Occipital lobe (tissue), 2 donors: Measurements from ENCODE around the gene NISCH. TPM values are rescaled to one million over a fixed set of nuclear protein-coding genes. Genes with fewer than 3 reads are reported as not detected.
A peak's percentile ranks its signal among the peaks of the same experiment; 100 is the strongest.

ENCODE experiments used
- DNase-seq: peaks from one replicate; lab custom pipeline; 2025; lab: John Stamatoyannopoulos, UW
- total RNA-seq: library from RNA; depleted of rRNA; stranded (reverse); fragments of >200 nt; gene quantifications from one replicate; pipeline ENCODE4 v1.2.3, GENCODE V29; 2014

The NISCH gene
- total RNA-seq, 1 donor from 2014 or later, result 71.4 TPM

GRCh38 chr3:52447512-52448355, 7.7 kb upstream of the NISCH start:
- DNase-seq, result no peak

DNA sequence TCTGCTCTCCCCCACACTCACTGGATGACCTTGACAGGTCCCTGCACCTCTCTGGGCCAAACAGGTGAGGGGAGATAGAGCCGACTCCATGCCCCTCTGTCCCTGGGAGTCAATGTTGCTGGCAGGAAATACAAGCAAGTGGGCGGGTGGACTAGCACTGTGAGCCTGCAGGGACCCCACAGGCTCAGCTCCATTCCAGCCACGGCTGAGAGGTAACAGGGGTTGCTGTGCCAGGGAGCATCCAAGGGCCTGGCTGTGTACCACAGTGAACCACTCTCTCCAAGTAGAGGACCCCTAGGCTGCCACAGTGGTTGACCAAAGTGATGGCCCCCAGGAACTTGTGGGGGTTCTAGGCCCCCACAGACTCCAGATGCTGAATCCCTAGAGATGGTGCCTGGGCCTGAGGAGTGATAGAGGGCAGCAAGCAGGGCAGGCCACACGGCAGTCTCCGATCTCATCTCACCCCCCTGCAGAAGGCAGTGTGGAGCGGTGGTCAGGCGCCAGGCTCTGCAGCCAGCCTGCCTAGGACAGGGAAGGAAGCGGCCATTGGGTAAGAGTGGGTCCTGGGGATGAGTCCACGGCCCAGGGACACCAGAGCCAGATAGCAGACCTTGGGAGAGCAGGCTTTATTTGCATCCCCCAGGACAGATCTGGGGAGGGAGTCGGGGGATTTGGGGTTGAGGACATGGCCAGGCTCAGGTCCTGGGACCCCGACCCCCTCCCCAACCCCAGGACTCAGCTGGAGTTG, 4.7 kb upstream of the NISCH start:
- no peak for DNase-seq

- no peak for DNase-seq
Measured at GRCh38 chr3:52451237-52452083, 3.9 kb upstream of the NISCH start.

GRCh38 chr3:52452126-52452525, 3.3 kb upstream of the NISCH start:
- no peak for DNase-seq

GRCh38 chr3:52452570-52453221, 2.7 kb upstream of the NISCH start:
- no peak for DNase-seq

- DNase-seq, result no peak
Measured at GRCh38 chr3:52453496-52454249, 1.7 kb upstream of the NISCH start, which contains the start of gene TNNC1. Gene TNNC1, minus strand, starts transcription at chr3:52454041. Its CDS starts 26 bp downstream, at chr3:52454015.

GRCh38 chr3:52454250-52454937, 1.0 kb upstream of the NISCH start:
- no peak for DNase-seq

DNA sequence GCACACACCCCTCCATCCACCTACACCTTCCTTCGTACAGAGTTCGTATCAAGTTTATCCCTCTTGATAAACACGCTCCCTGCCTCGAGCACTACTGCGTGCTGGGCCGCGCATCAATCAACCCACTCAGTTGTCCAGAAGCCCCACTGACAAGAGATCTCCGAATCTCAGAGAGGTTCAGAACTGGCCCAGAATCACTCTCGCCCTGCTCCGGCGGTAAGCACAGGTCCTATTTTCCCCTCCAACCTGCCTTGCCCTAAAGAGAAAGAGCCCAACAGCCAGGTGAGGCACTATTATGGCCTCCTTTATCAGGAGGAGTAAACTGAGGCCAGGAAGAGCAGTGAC, 494 bp upstream of the NISCH start:
- no peak for DNase-seq

DNA sequence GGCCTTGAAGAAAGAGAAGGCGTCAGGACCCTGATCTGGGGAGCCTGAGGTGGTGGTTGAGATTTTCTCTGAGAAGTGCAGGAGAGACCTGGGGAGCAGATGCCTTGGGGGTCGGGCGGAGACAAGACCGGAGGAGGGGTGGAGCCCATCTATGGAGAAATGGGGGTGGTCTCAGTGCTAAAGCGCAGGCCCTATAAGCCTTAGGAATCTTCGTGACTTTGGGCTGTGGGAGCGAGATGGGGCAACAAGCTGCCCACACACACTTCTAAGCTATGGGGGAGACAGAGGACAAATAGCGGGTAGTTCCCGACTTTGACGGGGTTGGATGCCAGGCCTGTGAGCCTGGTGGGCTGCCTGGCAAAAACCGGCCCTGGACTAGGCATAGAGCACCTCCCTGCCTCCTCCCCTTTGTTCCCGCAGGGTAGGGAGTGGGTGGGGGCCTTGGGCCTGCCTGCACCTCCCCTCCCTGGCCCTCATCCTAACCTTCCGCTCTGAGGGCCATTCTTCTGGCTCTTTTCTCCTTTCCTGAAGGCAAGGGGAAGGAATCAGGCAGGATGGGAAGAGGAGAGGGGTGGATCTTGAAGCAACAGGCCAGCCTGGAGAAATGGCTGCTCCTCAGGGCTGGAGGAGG, 880 bp downstream of the NISCH start:
- DNase-seq, result no peak

DNA sequence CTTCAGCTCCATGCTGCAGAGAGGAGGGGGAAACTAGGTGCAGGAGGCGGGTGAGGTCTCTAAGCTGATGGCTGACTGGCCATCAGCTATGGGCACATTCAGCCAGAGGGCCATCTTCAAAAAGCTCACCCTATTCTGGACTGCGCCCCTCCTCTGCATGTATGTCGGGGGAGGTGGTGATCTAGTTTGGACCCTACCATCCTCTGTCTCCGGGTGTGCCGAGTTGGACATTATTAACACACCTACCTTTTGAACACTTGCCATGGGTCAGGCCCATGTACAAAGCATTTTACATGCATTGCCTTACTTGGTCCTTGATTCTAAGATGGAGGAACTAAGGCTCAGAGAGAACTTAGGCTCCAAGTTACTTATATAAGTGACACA, 1.4 kb downstream of the NISCH start:
- no peak for DNase-seq

DNA sequence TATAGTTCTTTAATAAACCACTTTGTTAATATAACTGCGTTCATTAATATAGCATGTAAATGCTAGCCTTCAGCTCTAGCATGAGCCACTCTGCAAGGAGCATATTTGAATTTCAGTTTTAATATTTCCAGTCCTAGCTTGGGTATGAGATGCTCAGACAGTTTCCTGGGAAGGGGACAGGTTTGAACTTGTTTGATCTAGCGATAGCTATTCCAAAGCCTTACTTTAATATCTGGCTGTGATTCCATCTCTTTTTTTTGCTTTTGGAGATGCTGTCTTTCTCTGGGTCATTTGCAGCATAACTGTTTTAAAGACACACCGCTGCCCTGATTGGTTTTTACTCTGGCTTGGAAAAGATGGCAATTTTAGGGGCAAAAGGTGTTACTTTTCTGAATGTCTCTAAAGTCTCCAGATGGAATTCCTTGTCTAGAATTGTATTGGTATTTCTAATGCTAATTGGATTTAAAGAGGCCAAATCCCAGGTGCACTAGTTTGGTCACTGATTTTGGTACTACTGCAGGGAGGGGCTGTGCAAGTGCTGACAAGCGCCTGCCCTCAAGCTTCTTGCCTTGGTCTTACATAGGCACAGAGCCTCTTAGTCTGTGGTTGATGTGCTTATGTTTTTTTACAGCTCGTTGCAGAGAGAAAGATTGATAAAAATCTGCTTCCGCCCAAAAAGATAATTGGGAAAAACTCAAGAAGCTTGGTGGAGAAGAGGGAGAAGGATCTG, 2.8 kb downstream of the NISCH start:
- no peak for DNase-seq

DNA sequence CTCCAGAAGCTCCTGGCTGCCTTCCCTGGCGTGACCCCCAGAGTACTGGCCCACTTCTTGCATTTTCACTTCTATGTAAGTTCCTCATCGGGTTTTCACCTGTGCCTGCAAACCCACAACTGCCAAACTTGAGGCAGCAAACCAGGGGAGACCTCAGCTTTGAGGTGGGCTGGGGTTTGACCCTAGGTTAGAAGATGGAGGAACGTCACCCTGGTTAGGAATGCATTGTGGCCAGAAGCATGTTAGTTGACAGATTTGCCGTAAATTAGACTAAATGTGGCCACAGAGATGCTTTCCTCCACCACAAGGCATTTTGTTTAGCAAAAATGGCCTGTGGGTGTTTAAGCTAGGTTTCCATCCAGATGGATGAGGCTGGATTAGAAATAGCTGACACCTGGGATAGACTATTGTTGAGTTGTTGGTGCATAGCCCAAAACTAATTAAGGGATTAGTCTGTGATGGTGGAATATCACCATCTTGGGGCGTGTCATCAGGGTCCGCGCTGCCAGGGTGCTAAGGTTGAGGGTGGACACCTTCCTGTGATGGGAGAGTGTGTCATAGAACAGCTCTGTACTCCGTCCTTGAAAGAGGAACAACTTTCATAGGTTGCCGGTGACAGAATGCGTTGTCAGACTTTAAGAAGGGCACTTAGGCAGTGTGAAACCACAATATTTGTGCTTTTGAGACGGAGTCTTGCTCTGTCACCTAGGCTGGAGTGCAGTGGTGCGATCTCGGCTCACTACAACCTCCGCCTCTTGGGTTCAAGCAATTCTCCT, 3.6 kb downstream of the NISCH start:
- DNase-seq, result no peak

DNA sequence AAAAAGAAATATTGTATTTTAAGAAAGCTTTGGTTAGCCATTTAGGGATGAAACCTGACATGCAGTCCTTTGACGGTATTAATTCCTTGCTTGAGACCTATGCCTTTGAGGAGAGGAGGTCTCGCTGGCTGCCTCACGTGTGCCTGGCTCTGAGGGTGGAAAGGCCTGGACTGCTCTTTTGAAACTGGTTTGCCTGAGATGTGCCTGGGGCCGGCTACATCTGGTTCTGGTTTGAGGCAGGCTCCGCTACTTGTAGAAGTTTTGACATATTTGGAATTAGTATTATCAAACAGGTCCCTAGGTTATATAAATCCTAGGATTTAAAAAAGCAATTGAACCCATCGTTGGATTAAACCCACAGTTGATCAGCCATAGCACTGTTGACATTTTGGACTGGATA, 6.5 kb downstream of the NISCH start:
- DNase-seq, result no peak

DNA sequence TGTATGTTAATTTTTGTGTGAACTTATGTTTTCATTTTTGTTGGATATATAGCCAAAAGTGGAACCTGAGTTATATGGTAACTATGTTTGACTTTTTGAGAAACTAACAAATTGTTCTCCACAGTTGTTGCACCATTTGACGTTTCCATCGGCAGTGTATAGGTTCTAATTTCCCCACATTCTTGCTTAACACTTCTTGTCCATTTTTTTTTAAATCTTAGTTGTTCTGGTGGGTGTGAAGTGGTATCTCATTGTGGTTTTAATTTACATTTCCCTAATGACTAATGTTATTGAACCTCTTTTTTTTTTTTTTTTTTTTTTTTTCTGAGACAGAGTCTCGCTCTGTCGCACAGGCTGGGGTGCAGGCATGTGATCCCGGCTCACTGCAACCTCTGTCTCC, 8.0 kb downstream of the NISCH start:
- no peak for DNase-seq

GRCh38 chr3:52468336-52468735, 12.9 kb downstream of the NISCH start:
- DNase-seq, result peak; percentile 30

DNA sequence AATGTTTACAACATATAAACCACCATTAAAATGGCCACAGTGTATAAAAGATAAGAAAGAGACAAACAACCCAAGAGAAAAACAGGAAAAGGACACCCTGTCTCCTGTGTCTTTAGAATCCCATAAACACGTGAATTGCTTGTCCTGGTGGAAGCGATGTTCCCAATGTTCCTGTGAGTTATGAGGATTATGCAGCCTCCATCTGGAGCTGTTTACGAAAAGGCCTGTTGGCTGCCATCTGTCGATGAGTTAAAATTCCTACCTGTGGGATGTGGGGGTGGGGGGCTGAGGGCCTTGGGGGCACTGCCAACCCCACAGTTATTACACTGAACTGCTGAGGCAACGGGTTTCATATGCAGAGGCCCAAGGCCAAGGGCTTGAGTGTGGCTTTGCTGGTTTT, 13.6 kb downstream of the NISCH start:
- DNase-seq, result peak; percentile 29

DNA sequence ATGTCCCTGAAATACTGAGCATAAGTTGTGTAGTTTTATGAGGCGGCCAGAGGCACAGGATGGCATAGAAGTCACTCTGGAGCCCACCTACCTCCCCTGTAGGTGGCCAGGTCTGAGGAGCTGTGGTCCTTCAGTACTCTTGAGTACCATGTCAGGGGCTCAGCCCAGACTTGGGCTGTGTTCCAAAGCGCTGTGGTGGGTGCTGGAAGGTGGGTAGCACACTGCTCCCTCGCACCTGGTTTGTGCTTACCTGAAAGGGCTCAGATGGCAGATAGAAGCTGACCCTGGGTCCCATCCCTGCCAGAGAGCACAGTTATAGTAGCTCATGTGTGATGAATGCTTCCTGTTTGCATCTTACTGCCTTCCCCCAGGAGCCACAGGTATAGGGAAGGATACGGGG, 15.5 kb downstream of the NISCH start:
- DNase-seq, result no peak
